H1 (cell line): Measurements from ENCODE around the gene ZAR1L. TPM values are rescaled to one million over a fixed set of nuclear protein-coding genes. Genes with fewer than 3 reads are reported as not detected.

Experiments used
- CTCF ChIA-PET: fragments of 300-600 bp; sonication (Branson Sonifier 250); formaldehyde crosslinking; loops from one replicate; lab custom pipeline; 2021; ENCODE audit not compliant: partially characterized antibody; lab: Charles Lee
- POLR2A ChIA-PET: fragments of 300-600 bp; sonication (Branson Sonifier 250); formaldehyde crosslinking; loops from one replicate; lab custom pipeline; 2021; ENCODE audit warnings: inconsistent platforms; ENCODE audit not compliant: partially characterized antibody; lab: Charles Lee
- DNase-seq, 2 experiments: peaks; one replicate each; pipeline versions ENCODE4 v3.0.0 to v3.0.0-alpha.2; 2010 to 2022; ENCODE audit warnings: low spot score in 2 of 2, low read depth in 1 of 2, mixed read lengths in 1 of 2
- FAIRE-seq: peaks from 2 replicates; lab custom pipeline; 2011; peaks lifted over from hg19 to GRCh38; lab: Jason Lieb, UNC
- H2AFZ ChIP-seq: 2 replicates; pipeline ENCODE4 v1.8.1; 2012; ENCODE audit warnings: low read length, inconsistent platforms
- H2AK5ac ChIP-seq: 2 replicates; pipeline ENCODE4 v1.6.1; 2013; ENCODE audit warnings: low read depth, low read length
- H2BK120ac ChIP-seq: replicated peaks from 2 replicates; pipeline ENCODE3; 2013; ENCODE audit warnings: low read depth, low read length, inconsistent platforms
- H2BK12ac ChIP-seq: 2 replicates; pipeline ENCODE4 v1.6.1; 2013; ENCODE audit warnings: low read depth, low read length
- H2BK15ac ChIP-seq: 2 replicates; pipeline ENCODE4 v1.6.1; 2013; ENCODE audit warnings: low read length
- H2BK20ac ChIP-seq: 2 replicates; pipeline ENCODE4 v1.6.1; 2013; ENCODE audit warnings: low read length
- H2BK5ac ChIP-seq: 2 replicates; pipeline ENCODE4 v1.6.1; 2013; ENCODE audit warnings: low read depth, low read length
- H3K14ac ChIP-seq: 2 replicates; pipeline ENCODE4 v1.6.1; 2013; ENCODE audit warnings: inconsistent platforms; ENCODE audit not compliant: insufficient read length
- H3K18ac ChIP-seq: 2 replicates; pipeline ENCODE4 v1.6.1; 2013; ENCODE audit warnings: low read length; ENCODE audit errors: extremely low read depth
- H3K23ac ChIP-seq: 2 replicates; pipeline ENCODE4 v1.6.1; 2013; ENCODE audit warnings: inconsistent platforms; ENCODE audit not compliant: insufficient read length
- H3K23me2 ChIP-seq: 2 replicates; pipeline ENCODE4 v1.6.1; 2013; ENCODE audit warnings: low read depth, low read length
- H3K27ac ChIP-seq: 2 replicates; pipeline ENCODE4 v1.6.1; 2011; ENCODE audit warnings: low read depth, low read length, inconsistent platforms
- H3K27me3 ChIP-seq, 4 experiments: replicated peaks in 1 of 4; 1 replicate in 1 of 4; 2 replicates in 3 of 4; pipeline versions ENCODE4 v1.6.1 to v1.8.1; 2011 to 2013; ENCODE audit warnings: low read length in 3 of 4, mild to moderate bottlenecking in 3 of 4, inconsistent platforms in 2 of 4, mixed read lengths in 2 of 4, moderate library complexity in 1 of 4; ENCODE audit not compliant: control insufficient read depth in 3 of 4, insufficient read depth in 3 of 4; ENCODE audit errors: extremely low read depth in 1 of 4
- H3K36me3 ChIP-seq, 4 experiments: 2 replicates each; pipeline versions ENCODE4 v1.6.1 to v1.8.1; 2011 to 2013; ENCODE audit warnings: mild to moderate bottlenecking in 4 of 4, low read length in 3 of 4, moderate library complexity in 2 of 4, control low read depth in 1 of 4, inconsistent platforms in 1 of 4; ENCODE audit not compliant: insufficient read depth in 4 of 4, control insufficient read depth in 2 of 4
- H3K4ac ChIP-seq: replicated peaks from 2 replicates; pipeline ENCODE3; 2013; ENCODE audit warnings: low read length, low read depth, mixed read lengths, inconsistent platforms; ENCODE audit not compliant: insufficient read length
- H3K4me1 ChIP-seq, 4 experiments: replicated peaks in 1 of 4; 1 replicate in 1 of 4; 2 replicates in 3 of 4; pipeline versions ENCODE4 v1.6.1 to v1.8.1; 2011 to 2013; ENCODE audit warnings: low read length in 3 of 4, inconsistent platforms in 2 of 4, mixed read lengths in 1 of 4; ENCODE audit not compliant: insufficient read depth in 4 of 4, control insufficient read depth in 3 of 4
- H3K4me2 ChIP-seq, 2 experiments: 2 replicates each; pipeline versions ENCODE4 v1.6.1 to v1.8.1; 2011 to 2013; ENCODE audit warnings: low read depth in 2 of 2, low read length in 2 of 2, control low read depth in 1 of 2, inconsistent platforms in 1 of 2, mild to moderate bottlenecking in 1 of 2; ENCODE audit not compliant: insufficient read depth in 1 of 2
- H3K4me3 ChIP-seq, 4 experiments: fragments of 200-600, 300-600 bp in 1 of 4; sonication (generic), shearing (Covaris generic), sonication (Bioruptor Twin) in 1 of 4; 2 replicates each; pipeline versions ENCODE4 v1.5.1 to v1.8.1; 2011 to 2016; ENCODE audit warnings: low read length in 4 of 4, low read depth in 3 of 4, control low read depth in 2 of 4, inconsistent platforms in 2 of 4, mild to moderate bottlenecking in 2 of 4, mixed read lengths in 1 of 4, moderate library complexity in 1 of 4; ENCODE audit not compliant: insufficient read depth in 2 of 4; ENCODE audit errors: extremely low read depth in 1 of 4
- H3K56ac ChIP-seq: replicated peaks from 2 replicates; pipeline ENCODE3; 2013; ENCODE audit warnings: low read depth, mild to moderate bottlenecking, mixed read lengths, low read length, inconsistent platforms; ENCODE audit not compliant: insufficient read length
- H3K79me1 ChIP-seq: 2 replicates; pipeline ENCODE4 v1.6.1; 2013; ENCODE audit warnings: low read depth, low read length, control low read depth
- H3K79me2 ChIP-seq, 2 experiments: 2 replicates each; pipeline versions ENCODE4 v1.6.1 to v1.8.1; 2012 to 2013; ENCODE audit warnings: low read length in 2 of 2, mild to moderate bottlenecking in 2 of 2, inconsistent platforms in 1 of 2; ENCODE audit not compliant: insufficient read depth in 2 of 2, control insufficient read depth in 1 of 2
- H3K9ac ChIP-seq, 4 experiments: replicated peaks in 1 of 4; 1 replicate in 1 of 4; 2 replicates in 3 of 4; pipeline versions ENCODE4 v1.6.1 to v1.8.1; 2011 to 2013; ENCODE audit warnings: low read depth in 3 of 4, low read length in 3 of 4, control low read depth in 2 of 4, mild to moderate bottlenecking in 2 of 4, moderate library complexity in 2 of 4, inconsistent platforms in 1 of 4; ENCODE audit errors: extremely low read depth in 1 of 4
- H3K9me3 ChIP-seq, 2 experiments: 2 replicates each; pipeline versions ENCODE4 v1.6.1 to v1.8.1; 2012 to 2013; ENCODE audit warnings: mild to moderate bottlenecking in 2 of 2, moderate library complexity in 2 of 2, control low read depth in 1 of 2, inconsistent platforms in 1 of 2, low read depth in 1 of 2, low read length in 1 of 2, mixed read lengths in 1 of 2; ENCODE audit not compliant: insufficient read depth in 2 of 2
- H4K20me1 ChIP-seq, 2 experiments: replicated peaks in 1 of 2; 2 replicates each; pipeline versions ENCODE3 to v1.8.1; 2011 to 2013; ENCODE audit warnings: inconsistent platforms in 2 of 2, low read length in 2 of 2, mild to moderate bottlenecking in 1 of 2; ENCODE audit not compliant: insufficient read depth in 2 of 2, control insufficient read depth in 1 of 2
- H4K5ac ChIP-seq: 2 replicates; pipeline ENCODE4 v1.6.1; 2013; ENCODE audit warnings: low read length, low read depth, mixed read lengths, inconsistent platforms; ENCODE audit not compliant: insufficient read length
- H4K8ac ChIP-seq: 2 replicates; pipeline ENCODE4 v1.8.0; 2013; ENCODE audit warnings: mild to moderate bottlenecking, moderate library complexity, low read length, inconsistent platforms; ENCODE audit not compliant: insufficient read depth; ENCODE audit errors: extremely low read depth
- H4K91ac ChIP-seq: replicated peaks from 2 replicates; pipeline ENCODE3; 2013; ENCODE audit warnings: low read length, mixed read lengths, inconsistent platforms; ENCODE audit not compliant: insufficient read length
- BCL11A ChIP-seq, 2 experiments: IDR thresholded peaks; one replicate each; pipeline ENCODE4 v1.6.1; 2011; ENCODE audit warnings: low read depth in 2 of 2, low read length in 2 of 2, mild to moderate bottlenecking in 2 of 2
- CREB1 ChIP-seq: IDR thresholded peaks from 2 replicates; pipeline ENCODE4 v1.6.1; 2012; ENCODE audit warnings: inconsistent platforms
- HDAC2 ChIP-seq, 2 experiments: fragments of 300-600 bp in 1 of 2; sonication (generic) in 1 of 2; IDR thresholded peaks; 2 replicates each; pipeline ENCODE4 v1.6.1; 2011 to 2012; ENCODE audit warnings: low read depth in 2 of 2, low read length in 2 of 2, mild to moderate bottlenecking in 2 of 2, moderate library complexity in 2 of 2, borderline replicate concordance in 1 of 2, inconsistent platforms in 1 of 2
- PHF8 ChIP-seq: fragments of 200-600 bp; sonication (generic); conservative IDR thresholded peaks from 2 replicates; pipeline ENCODE4 v1.7.1; 2012; ENCODE audit warnings: low read depth, mild to moderate bottlenecking, inconsistent platforms, low read length, moderate library complexity
- POLR2A ChIP-seq, 2 experiments: IDR thresholded peaks; 1 replicate in 1 of 2; 2 replicates in 1 of 2; pipeline ENCODE4 v1.6.1; 2011; ENCODE audit warnings: low read depth in 2 of 2, low read length in 2 of 2, mild to moderate bottlenecking in 2 of 2; ENCODE audit errors: control extremely low read depth in 1 of 2
- WGBS, 2 experiments: shearing (Covaris generic) in 1 of 2; methylation state at CpG; one replicate each; pipeline versions ENCODE4 v1.1.6 to v1.1.7; 2013 to 2015; ENCODE audit warnings: low lambda C conversion rate in 2 of 2, mixed read lengths in 2 of 2, inconsistent platforms in 1 of 2, low coverage in 1 of 2, missing lambda C conversion rate in 1 of 2; ENCODE audit not compliant: insufficient replicate concordance in 2 of 2, insufficient coverage in 1 of 2, insufficient read length in 1 of 2; ENCODE audit errors: extremely low coverage in 1 of 2, missing lambda C conversion rate in 1 of 2; 5-methylcytosine and 5-hydroxymethylcytosine counted together
- long read RNA-seq, 2 experiments: library from RNA in 1 of 2; library from capped mRNA in 1 of 2; stranded (forward); transcript quantifications; one replicate each; pipeline ENCODE4 v2.0.0, GENCODE V29; 2021; ENCODE audit warnings: inconsistent platforms in 1 of 2
- polyA minus RNA-seq, 3 experiments: library from RNA; depleted of rRNA, polyadenylated mRNA; stranded (reverse); fragments of >200 nt; gene quantifications; 1 replicate in 2 of 3; 2 replicates in 1 of 3; pipeline ENCODE4 v1.2.3, GENCODE V29; 2011
- polyA plus RNA-seq, 7 experiments: library from polyadenylated mRNA; depleted of rRNA in 3 of 7; stranded (reverse) in 5 of 7; unstranded in 2 of 7; fragments of >200 nt in 5 of 7; fragments of 200-250 nt in 2 of 7; gene quantifications; 1 replicate in 5 of 7; 2 replicates in 1 of 7; 4 replicates in 1 of 7; pipeline versions ENCODE4 v1.2.1 to v1.2.3, GENCODE V29; 2011 to 2013; ENCODE audit warnings: missing spikeins in 2 of 7, mixed read lengths in 2 of 7
- total RNA-seq: library from RNA; stranded (reverse); fragmentation: NEBNext Ultra II Directional; extraction: Animal tissue kit (Norgen Biotek cat#: 25700); gene quantifications from 2 replicates; pipeline ENCODE4 v1.2.1, GENCODE V29; 2021
- TF ChIP-seq, protein P1 (sequence below): IDR thresholded peaks from 2 replicates; pipeline ENCODE4 v1.6.1; 2011; ENCODE audit warnings: low read length, improper control_type of control experiment

ZAR1L gene, protein sequence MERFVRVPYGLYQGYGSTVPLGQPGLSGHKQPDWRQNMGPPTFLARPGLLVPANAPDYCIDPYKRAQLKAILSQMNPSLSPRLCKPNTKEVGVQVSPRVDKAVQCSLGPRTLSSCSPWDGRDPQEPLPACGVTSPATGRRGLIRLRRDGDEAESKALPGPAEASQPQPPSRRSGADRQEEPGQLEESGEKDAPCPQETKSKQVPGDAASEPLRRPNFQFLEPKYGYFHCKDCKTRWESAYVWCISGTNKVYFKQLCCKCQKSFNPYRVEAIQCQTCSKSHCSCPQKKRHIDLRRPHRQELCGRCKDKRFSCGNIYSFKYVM
- total RNA-seq (0.19 TPM in 1 of 2 replicates, not detected in the other), polyA plus RNA-seq (2011; rRNA removed) (0.30 and 0.47 TPM in 2 replicates), polyA minus RNA-seq (2011; rRNA and poly(A)+ RNA removed) (0.16 TPM in 1 of 2 replicates, not detected in the other)
- polyA plus RNA-seq (2011; cell fraction: cytosol; rRNA removed): 0.47 TPM
- polyA plus RNA-seq (2011; cell fraction: nucleus; rRNA removed): 0.34 TPM
- polyA plus RNA-seq (2012, experiment 1 of 2): 0.23 to 0.55 TPM (median 0.28 TPM) in 4 replicates
- polyA plus RNA-seq (2012, experiment 2 of 2): 0.17 TPM
- polyA plus RNA-seq (2013, experiment 1 of 2): 0.16 TPM
- 0.15 TPM for polyA plus RNA-seq (2013, experiment 2 of 2)
- polyA minus RNA-seq (2011; cell fraction: cytosol; rRNA and poly(A)+ RNA removed): not detected
- polyA minus RNA-seq (2011; cell fraction: nucleus; rRNA and poly(A)+ RNA removed): not detected
- long read RNA-seq, experiment 1: 0 reads
- long read RNA-seq, experiment 2: 0 reads

DNA sequence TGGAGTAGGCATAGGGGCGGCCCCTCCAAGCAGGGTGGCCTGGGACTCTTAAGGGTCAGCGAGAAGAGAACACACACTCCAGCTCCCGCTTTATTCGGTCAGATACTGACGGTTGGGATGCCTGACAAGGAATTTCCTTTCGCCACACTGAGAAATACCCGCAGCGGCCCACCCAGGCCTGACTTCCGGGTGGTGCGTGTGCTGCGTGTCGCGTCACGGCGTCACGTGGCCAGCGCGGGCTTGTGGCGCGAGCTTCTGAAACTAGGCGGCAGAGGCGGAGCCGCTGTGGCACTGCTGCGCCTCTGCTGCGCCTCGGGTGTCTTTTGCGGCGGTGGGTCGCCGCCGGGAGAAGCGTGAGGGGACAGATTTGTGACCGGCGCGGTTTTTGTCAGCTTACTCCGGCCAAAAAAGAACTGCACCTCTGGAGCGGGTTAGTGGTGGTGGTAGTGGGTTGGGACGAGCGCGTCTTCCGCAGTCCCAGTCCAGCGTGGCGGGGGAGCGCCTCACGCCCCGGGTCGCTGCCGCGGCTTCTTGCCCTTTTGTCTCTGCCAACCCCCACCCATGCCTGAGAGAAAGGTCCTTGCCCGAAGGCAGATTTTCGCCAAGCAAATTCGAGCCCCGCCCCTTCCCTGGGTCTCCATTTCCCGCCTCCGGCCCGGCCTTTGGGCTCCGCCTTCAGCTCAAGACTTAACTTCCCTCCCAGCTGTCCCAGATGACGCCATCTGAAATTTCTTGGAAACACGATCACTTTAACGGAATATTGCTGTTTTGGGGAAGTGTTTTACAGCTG, at the start of gene ZAR1L, which contains the start of gene BRCA2:
Gene ZAR1L, minus strand, starts transcription at position 126 of the 790 bp plus-strand sequence. CDS start 3,438 bp downstream, outside the sequence.
Gene BRCA2, plus strand, starts transcription at position 271 of the 790 bp plus-strand sequence. CDS start 953 bp downstream, outside the sequence.
- FAIRE-seq: no peak
- peak within 1 kb of the TSS; percentile 93 for H3K27ac ChIP-seq
- H3K4me2 ChIP-seq: peak within 1 kb of the TSS; percentile 90 to 97
- H3K23ac ChIP-seq: no peak within 1 kb of the TSS
- H2BK5ac ChIP-seq: peak within 1 kb of the TSS; percentile 87
- no peak within 1 kb of the TSS; the same call in 1 of the 2 replicates for H2BK12ac ChIP-seq
- no peaks in the 10 kb centered on the region for H3K27me3 ChIP-seq
- no peaks in the 10 kb centered on the region for H4K20me1 ChIP-seq
- ChIA-PET CTCF (interaction anchor here (0.6 to 1.4 kb wide), 6 partner anchors 43 to 470 kb away, joined by 3 to 9 read pairs (median 4); no protein-coding TSS in a partner anchor), POLR2A (interaction anchor here (0.7 to 2.3 kb wide), 33 partner anchors 9 to 369 kb away, joined by 3 to 12 read pairs (median 4); partner anchors contain the start of gene FRY)
- peak within 1 kb of the TSS; percentile 83 to 96 (median 94) for H3K9ac ChIP-seq
- peak within 1 kb of the TSS; percentile 89 for H4K5ac ChIP-seq
- peaks cover 0 to 10% (median 3%) of the 10 kb centered on the region in 4 experiments; a peak in 4 of 8 replicates for H3K36me3 ChIP-seq
- H3K4me3 ChIP-seq: peak within 1 kb of the TSS; percentile 60 to 69 (median 64)
- peaks cover 0 to 5% (median under 1%) of the 10 kb centered on the region in 4 experiments; a peak in 5 of 7 replicates for H3K4me1 ChIP-seq
- no peak within 1 kb of the TSS for H2AK5ac ChIP-seq
- H3K79me1 ChIP-seq: no peaks in the 10 kb centered on the region
- H3K56ac ChIP-seq: peak within 1 kb of the TSS; percentile 91
- WGBS, 2 experiments: 1% methylated on average over 60 of the region's 60 CpGs; no CpG with 5 or more reads in 1 of the 2 experiments
- no peaks in the 10 kb centered on the region for H3K9me3 ChIP-seq
- H2BK20ac ChIP-seq: no peak within 1 kb of the TSS
- peaks cover 10% of the 10 kb centered on the region for H3K23me2 ChIP-seq
- peak within 1 kb of the TSS; percentile 83 for H4K91ac ChIP-seq
- no peak within 1 kb of the TSS for H3K14ac ChIP-seq
- H2BK120ac ChIP-seq: peak within 1 kb of the TSS; percentile 50
- H3K4ac ChIP-seq: peak within 1 kb of the TSS; percentile 89
- H3K79me2 ChIP-seq: no peaks in the 10 kb centered on the region
- peak within 1 kb of the TSS; percentile 96 for H4K8ac ChIP-seq
- no peak within 1 kb of the TSS; the same call in 1 of the 2 replicates for H2BK15ac ChIP-seq
- peak within 1 kb of the TSS; percentile 84 for H3K18ac ChIP-seq
- peak within 1 kb of the TSS; percentile 93 for H2AFZ ChIP-seq
- peak; percentile 68 to 90 for DNase-seq
- TF ChIP-seq PHF8: peak; percentile 95
- TF ChIP-seq HDAC2 (IDR thresholded peaks at IDR 0.05; ENCODE audit: borderline replicate concordance in 1 of 2, low read depth in 2 of 2, low read length in 2 of 2): peak; percentile 93 to 97; a peak in 3 of 4 replicates
- peak; percentile 91 for TF ChIP-seq CREB1
- TF ChIP-seq, protein P1, sequence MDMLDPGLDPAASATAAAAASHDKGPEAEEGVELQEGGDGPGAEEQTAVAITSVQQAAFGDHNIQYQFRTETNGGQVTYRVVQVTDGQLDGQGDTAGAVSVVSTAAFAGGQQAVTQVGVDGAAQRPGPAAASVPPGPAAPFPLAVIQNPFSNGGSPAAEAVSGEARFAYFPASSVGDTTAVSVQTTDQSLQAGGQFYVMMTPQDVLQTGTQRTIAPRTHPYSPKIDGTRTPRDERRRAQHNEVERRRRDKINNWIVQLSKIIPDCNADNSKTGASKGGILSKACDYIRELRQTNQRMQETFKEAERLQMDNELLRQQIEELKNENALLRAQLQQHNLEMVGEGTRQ: peak; percentile 89
- peak; percentile 65 to 96 for TF ChIP-seq POLR2A (IDR thresholded peaks at IDR 0.05; ENCODE audit: control extremely low read depth in 1 of 2, low read depth in 2 of 2, low read length in 2 of 2)
- TF ChIP-seq BCL11A (IDR thresholded peaks at IDR 0.05; ENCODE audit: low read depth in 2 of 2, low read length in 2 of 2): no peak
